ENCODE measurements around the gene GH1.

The GH1 gene

DNA sequence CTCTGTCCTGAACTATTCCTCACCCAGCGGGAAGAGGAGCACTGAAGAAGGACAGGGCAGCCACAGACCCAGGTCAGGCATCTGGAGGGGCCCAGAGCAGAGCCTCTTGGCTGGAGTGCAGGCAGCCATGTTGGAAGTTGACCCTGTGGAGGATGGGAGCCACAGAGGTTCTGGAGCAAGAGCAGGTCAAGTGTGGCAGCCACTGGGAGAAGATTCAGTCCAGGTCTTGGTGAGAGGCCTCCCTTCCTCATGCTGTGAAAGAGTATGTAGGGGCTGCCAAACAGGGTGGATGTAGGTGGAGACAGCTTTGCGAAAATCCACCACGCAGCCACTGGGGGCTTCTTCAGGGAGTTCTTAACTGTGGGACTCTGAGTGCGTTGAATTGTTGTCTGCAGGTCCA, 14.1 kb upstream of the GH1 start:
- in situ Hi-C loops (cut with MboI; ENCODE audit: low pct_unique_long_range_greater_than_20kb, low sequenced_read_pairs, unreplicated experiment): no loop called here

GRCh38 chr17:63931981-63932561, 13.4 kb upstream of the GH1 start, which contains the start of gene CD79B:
Gene CD79B, minus strand, starts transcription at chr17:63932331. Its CDS starts 70 bp downstream, at chr17:63932261.
- in situ Hi-C loops (cut with MboI; ENCODE audit: low pct_unique_long_range_greater_than_20kb, low sequenced_read_pairs, unreplicated experiment): no loop called here
- DNase-seq (ENCODE audit: low spot score): peak; percentile 89
- TF ChIP-seq CTCF (IDR thresholded peaks at IDR 0.05; ENCODE audit: extremely low read depth, insufficient read depth, missing control alignments): no peak

More for the DNA sequence above, 14.1 kb upstream of the GH1 start:
- no peak for DNase-seq (ENCODE audit: low spot score)
- no peak for TF ChIP-seq CTCF (IDR thresholded peaks at IDR 0.05; ENCODE audit: extremely low read depth, insufficient read depth, missing control alignments)

DNA sequence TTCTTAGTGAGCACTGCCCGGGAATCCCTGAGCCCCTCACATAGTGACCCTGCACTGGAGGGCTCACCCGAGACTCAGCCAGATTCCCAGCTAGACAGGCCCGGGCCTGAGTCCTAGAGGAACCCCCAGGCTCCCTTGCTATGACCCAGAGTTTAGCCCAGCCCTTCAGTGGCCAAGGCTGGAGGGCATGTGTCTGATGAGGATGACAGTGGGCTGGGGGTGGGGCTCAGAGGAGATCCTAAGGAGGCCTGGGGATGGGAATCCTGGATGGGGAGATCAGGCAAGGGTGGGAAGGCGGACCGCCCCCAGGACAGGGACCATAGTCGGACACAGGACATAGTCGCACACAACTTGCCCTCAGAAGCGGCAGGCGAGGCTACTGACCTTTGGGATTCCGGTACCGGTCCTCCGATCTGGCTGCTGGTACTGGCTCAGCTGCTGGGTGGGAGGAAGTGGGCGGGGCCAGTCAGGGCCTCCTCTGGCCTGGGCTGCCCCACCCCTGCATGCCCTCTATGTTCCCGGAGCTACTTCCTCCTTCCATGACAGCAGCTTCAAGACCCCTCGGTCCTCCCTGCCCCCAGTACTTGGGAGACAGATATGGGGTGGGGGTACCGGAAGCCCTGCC, 12.4 kb upstream of the GH1 start:
- TF ChIP-seq CTCF (IDR thresholded peaks at IDR 0.05; ENCODE audit: extremely low read depth, insufficient read depth, missing control alignments): no peak
- peak; percentile 75 for DNase-seq (ENCODE audit: low spot score)
- in situ Hi-C loops (cut with MboI; ENCODE audit: low pct_unique_long_range_greater_than_20kb, low sequenced_read_pairs, unreplicated experiment): no loop called here

DNA sequence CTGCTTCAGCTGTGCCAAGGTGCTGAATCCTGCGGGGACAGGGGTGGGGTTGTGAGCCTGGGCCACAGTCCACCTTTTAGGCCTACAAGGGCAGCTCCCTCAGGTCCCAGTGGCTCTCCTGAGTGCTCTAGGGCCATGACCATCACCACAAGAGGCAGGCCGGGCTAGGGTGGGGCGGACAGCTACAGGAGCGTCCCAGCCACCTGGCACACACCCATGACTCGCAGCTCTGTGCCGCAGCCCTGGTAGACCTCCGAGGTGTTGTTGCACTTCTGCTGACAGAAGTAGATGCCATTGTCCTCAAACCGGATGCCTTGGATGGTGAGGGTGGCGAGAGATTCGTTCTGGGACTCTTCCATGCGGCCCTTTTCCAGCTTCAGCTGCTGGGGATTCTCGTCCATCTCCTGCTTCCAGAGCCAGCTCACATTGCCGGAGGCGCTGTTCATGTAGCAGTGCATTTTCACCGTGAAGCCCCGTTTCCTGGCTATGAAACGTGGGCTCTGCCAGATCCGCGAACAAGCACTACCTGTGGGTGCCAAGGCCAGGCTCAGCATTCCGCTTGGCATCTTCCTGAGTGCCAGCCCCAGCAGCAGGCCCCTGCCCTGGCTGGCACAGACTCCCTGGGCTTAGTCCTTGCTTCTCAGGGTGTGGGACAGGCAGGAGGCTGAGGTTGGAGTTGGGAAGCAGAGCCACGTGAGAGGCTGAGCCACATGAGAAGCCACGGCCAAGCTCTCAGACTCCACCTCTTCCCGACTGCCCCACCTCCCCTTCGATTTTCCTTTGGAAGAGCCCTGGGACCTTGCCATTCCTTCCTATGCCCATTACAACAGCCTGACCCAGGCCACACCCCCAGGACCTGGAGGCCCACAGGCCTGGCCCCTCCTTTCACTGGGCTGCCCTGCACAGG, 11.5 kb upstream of the GH1 start:
- no peak for DNase-seq (ENCODE audit: low spot score)
- in situ Hi-C loops (cut with MboI; ENCODE audit: low pct_unique_long_range_greater_than_20kb, low sequenced_read_pairs, unreplicated experiment): no loop called here
- no peak for TF ChIP-seq CTCF (IDR thresholded peaks at IDR 0.05; ENCODE audit: extremely low read depth, insufficient read depth, missing control alignments)

DNA sequence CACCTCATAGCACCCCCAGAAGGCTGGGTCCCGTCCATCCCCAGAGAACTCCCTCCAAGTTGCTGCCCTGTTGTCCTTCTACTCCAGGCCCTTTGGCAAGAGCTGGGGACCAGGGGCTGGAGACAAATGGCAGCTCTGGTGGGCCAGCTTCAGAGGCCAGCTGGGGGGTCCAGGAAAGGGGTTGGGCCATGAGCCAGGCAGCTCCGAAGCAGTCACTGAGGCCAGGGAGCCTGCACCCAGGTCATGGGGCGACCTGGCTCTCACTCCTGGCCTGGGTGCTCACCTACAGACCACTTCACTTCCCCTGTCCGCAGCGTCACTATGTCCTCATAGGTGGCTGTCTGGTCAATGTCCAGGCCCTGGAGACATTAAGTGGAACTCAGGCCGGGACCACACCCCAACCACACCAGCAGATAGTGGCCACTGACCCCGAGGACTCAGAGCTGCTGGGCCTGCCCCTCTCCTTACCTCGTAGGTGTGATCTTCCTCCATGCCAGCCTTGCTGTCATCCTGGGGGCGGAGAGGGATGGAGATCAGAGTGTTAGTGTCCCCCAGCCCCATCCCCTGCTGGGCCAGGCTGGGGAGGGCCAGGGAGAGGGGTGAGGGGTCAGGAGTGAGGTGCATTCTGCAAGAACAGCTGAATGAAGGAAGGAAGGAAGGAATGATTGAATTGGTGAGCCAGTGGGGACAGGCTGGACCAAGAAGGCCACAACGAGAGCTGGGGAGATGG, 10.5 kb upstream of the GH1 start:
- in situ Hi-C loops (cut with MboI; ENCODE audit: low pct_unique_long_range_greater_than_20kb, low sequenced_read_pairs, unreplicated experiment): no loop called here

More for the DNA sequence above, 10.5 kb upstream of the GH1 start:
- TF ChIP-seq CTCF (IDR thresholded peaks at IDR 0.05; ENCODE audit: extremely low read depth, insufficient read depth, missing control alignments): no peak
- DNase-seq (ENCODE audit: low spot score): no peak

Measured in GM13977 (cell line).